ENCODE data around the gene ELAVL2.

ELAVL2 gene

GRCh38 chr9:23751633-23752032, 74.4 kb downstream of the ELAVL2 start:
- CTCF ChIA-PET, result no interaction called here
- no peak overlapping the region for H3K4me3 ChIP-seq (ENCODE audit: low read depth, low read length)
- POLR2A ChIA-PET, result no interaction called here
- no peak for DNase-seq (ENCODE audit: low read depth, low spot score)
- TF ChIP-seq, protein P1, sequence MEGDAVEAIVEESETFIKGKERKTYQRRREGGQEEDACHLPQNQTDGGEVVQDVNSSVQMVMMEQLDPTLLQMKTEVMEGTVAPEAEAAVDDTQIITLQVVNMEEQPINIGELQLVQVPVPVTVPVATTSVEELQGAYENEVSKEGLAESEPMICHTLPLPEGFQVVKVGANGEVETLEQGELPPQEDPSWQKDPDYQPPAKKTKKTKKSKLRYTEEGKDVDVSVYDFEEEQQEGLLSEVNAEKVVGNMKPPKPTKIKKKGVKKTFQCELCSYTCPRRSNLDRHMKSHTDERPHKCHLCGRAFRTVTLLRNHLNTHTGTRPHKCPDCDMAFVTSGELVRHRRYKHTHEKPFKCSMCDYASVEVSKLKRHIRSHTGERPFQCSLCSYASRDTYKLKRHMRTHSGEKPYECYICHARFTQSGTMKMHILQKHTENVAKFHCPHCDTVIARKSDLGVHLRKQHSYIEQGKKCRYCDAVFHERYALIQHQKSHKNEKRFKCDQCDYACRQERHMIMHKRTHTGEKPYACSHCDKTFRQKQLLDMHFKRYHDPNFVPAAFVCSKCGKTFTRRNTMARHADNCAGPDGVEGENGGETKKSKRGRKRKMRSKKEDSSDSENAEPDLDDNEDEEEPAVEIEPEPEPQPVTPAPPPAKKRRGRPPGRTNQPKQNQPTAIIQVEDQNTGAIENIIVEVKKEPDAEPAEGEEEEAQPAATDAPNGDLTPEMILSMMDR (IDR thresholded peaks at IDR 0.05; ENCODE audit: insufficient read depth, low read length, missing control alignments), result no peak

- no peak for DNase-seq (ENCODE audit: low read depth, low spot score)
- no peak overlapping the region for H3K4me3 ChIP-seq (ENCODE audit: low read depth, low read length)
- ChIA-PET CTCF (no interaction called here), POLR2A (no interaction called here)
- TF ChIP-seq, protein P1 (IDR thresholded peaks at IDR 0.05; ENCODE audit: insufficient read depth, low read length, missing control alignments), result no peak
Measured at GRCh38 chr9:23750808-23751207, 75.2 kb downstream of the ELAVL2 start.

- TF ChIP-seq, protein P1 (IDR thresholded peaks at IDR 0.05; ENCODE audit: insufficient read depth, low read length, missing control alignments), result no peak
- no peak for DNase-seq (ENCODE audit: low read depth, low spot score)
- no peak overlapping the region for H3K4me3 ChIP-seq (ENCODE audit: low read depth, low read length)
- ChIA-PET CTCF (no interaction called here), POLR2A (no interaction called here)
Measured at GRCh38 chr9:23747088-23748075, 78.7 kb downstream of the ELAVL2 start.

GRCh38 chr9:23746317-23746716, 79.7 kb downstream of the ELAVL2 start:
- POLR2A ChIA-PET, result no interaction called here
- CTCF ChIA-PET, result no interaction called here

DNA sequence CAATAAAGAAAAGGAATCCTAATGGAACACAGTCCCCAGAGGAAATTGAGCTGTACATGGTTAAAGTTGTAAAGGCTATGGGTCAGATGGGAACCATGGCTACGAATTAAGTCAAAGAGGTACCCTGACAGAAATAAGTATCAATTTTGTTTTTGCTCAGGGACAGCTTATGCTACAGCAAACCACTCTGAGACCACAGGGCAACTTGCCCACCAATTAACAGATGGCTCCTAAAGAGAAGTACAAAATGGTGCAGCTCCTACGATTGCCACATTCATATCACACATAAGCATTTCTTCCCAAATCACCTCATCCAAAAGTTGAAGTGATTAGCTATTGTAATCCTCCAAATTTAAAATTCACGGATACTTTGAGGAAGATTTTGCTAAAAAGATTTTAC, 83.0 kb downstream of the ELAVL2 start:
- TF ChIP-seq, protein P1 (IDR thresholded peaks at IDR 0.05; ENCODE audit: insufficient read depth, low read length, missing control alignments), result no peak
- CTCF ChIA-PET, result no interaction called here
- H3K4me3 ChIP-seq (ENCODE audit: low read depth, low read length), result no peak overlapping the region
- POLR2A ChIA-PET, result no interaction called here
- DNase-seq (ENCODE audit: low read depth, low spot score), result no peak

More at GRCh38 chr9:23746317-23746716, 79.7 kb downstream of the ELAVL2 start:
- no peak overlapping the region for H3K4me3 ChIP-seq (ENCODE audit: low read depth, low read length)
- TF ChIP-seq, protein P1 (IDR thresholded peaks at IDR 0.05; ENCODE audit: insufficient read depth, low read length, missing control alignments), result no peak
- no peak for DNase-seq (ENCODE audit: low read depth, low spot score)

DNA sequence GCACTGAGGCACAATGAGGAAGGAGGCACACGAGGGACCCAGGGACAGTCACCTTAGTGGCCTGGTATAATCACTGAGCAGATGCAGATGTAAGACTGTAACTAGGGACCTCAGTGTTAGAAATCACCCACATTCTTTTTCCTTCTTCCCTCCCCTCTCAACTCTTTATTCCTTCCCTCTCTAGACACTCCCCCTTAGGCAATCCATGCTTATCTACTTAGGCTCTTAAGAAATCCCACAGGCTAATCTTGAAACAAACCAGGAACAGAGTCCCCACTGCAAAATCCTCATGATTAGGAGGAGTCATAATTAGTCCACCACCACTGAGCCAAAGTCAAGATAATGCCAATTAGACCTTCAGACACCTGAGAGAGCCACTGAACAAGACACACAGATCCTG, 84.7 kb downstream of the ELAVL2 start:
- H3K4me3 ChIP-seq (ENCODE audit: low read depth, low read length), result no peak overlapping the region
- DNase-seq (ENCODE audit: low read depth, low spot score), result no peak
- TF ChIP-seq, protein P1 (IDR thresholded peaks at IDR 0.05; ENCODE audit: insufficient read depth, low read length, missing control alignments), result no peak
- POLR2A ChIA-PET, result no interaction called here
- CTCF ChIA-PET, result no interaction called here

Data from AG04449 (cell line).